Measurements from ENCODE around the gene CASP7.

Gene CASP7

GRCh38 chr10:113712755-113713639 is 33.3 kb downstream of the CASP7 start:
- no peak for DNase-seq (ENCODE audit: low spot score)

GRCh38 chr10:113713640-113713982 is 33.9 kb downstream of the CASP7 start:
- no peak for DNase-seq (ENCODE audit: low spot score)

- DNase-seq (ENCODE audit: low spot score): no peak
Measured at GRCh38 chr10:113716109-113716910, 36.6 kb downstream of the CASP7 start.

GRCh38 chr10:113718969-113719822 is 39.5 kb downstream of the CASP7 start:
- no peak for DNase-seq (ENCODE audit: low spot score)

- DNase-seq (ENCODE audit: low spot score): no peak
Measured at GRCh38 chr10:113720386-113720785, 40.7 kb downstream of the CASP7 start.

- DNase-seq (ENCODE audit: low spot score): no peak
Measured at GRCh38 chr10:113732160-113732881, 52.6 kb downstream of the CASP7 start.

- no peak for DNase-seq (ENCODE audit: low spot score)
Measured at GRCh38 chr10:113732966-113733365, 53.3 kb downstream of the CASP7 start.

GRCh38 chr10:113733635-113734034 is 53.9 kb downstream of the CASP7 start:
- no peak for DNase-seq (ENCODE audit: low spot score)

GRCh38 chr10:113735913-113736312 is 56.2 kb downstream of the CASP7 start:
- DNase-seq (ENCODE audit: low spot score): no peak

GRCh38 chr10:113736576-113736975 is 56.9 kb downstream of the CASP7 start:
- DNase-seq (ENCODE audit: low spot score): no peak

GRCh38 chr10:113739031-113739430 is 59.3 kb downstream of the CASP7 start:
- no peak for DNase-seq (ENCODE audit: low spot score)

- DNase-seq (ENCODE audit: low spot score): no peak
Measured at GRCh38 chr10:113739577-113739976, 59.9 kb downstream of the CASP7 start.

GRCh38 chr10:113740850-113741249 is 61.1 kb downstream of the CASP7 start:
- no peak for DNase-seq (ENCODE audit: low spot score)

GRCh38 chr10:113742466-113742865 is 62.8 kb downstream of the CASP7 start:
- DNase-seq (ENCODE audit: low spot score): no peak

GRCh38 chr10:113743594-113743993 is 63.9 kb downstream of the CASP7 start:
- DNase-seq (ENCODE audit: low spot score): no peak

- DNase-seq (ENCODE audit: low spot score): no peak
Measured at GRCh38 chr10:113745374-113745773, 65.7 kb downstream of the CASP7 start.

- no peak for DNase-seq (ENCODE audit: low spot score)
Measured at GRCh38 chr10:113746217-113746957, 66.7 kb downstream of the CASP7 start.

- no peak for DNase-seq (ENCODE audit: low spot score)
Measured at GRCh38 chr10:113751181-113751732, 71.5 kb downstream of the CASP7 start, which contains the start of gene PLEKHS1. TSS of gene PLEKHS1 (plus strand) at chr10:113751682. CDS start at chr10:113755278, 3,596 bp downstream.

GRCh38 chr10:113752553-113752952 is 72.8 kb downstream of the CASP7 start:
- no peak for DNase-seq (ENCODE audit: low spot score)

- DNase-seq (ENCODE audit: low spot score): no peak
Measured at GRCh38 chr10:113753020-113753692, 73.4 kb downstream of the CASP7 start.
